Germinal center (tissue), 1 donor: ENCODE data around the gene PGAM1.
"Not testable (repeated sequence)": the region's sequence is repeated elsewhere in the genome, so short reads cannot be mapped to it uniquely, and the experiment has no call there.

Experiments used
- DNase-seq: peaks from one replicate; pipeline ENCODE4 v3.0.0; 2012; ENCODE audit warnings: mixed read lengths, low spot score

Gene PGAM1

GRCh38 chr10:97425964-97426775 lies at the start of gene PGAM1:
PGAM1 (plus strand) TSS chr10:97426191; CDS start chr10:97426308, 117 bp downstream.
- DNase-seq = peak; percentile 100

GRCh38 chr10:97376413-97376812 lies 49.6 kb upstream of the PGAM1 start:
- no peak for DNase-seq

- DNase-seq = no peak
These were observed 46.8 kb upstream of the PGAM1 start for GRCh38 chr10:97378933-97379921.

- no peak for DNase-seq
These were observed 45.5 kb upstream of the PGAM1 start for GRCh38 chr10:97380516-97380915.

GRCh38 chr10:97381626-97382025 lies 44.4 kb upstream of the PGAM1 start:
- DNase-seq = no peak

GRCh38 chr10:97383159-97383558 lies 42.8 kb upstream of the PGAM1 start:
- no peak for DNase-seq

- no peak for DNase-seq
These were observed 41.8 kb upstream of the PGAM1 start for GRCh38 chr10:97384156-97384555.

- DNase-seq = no peak
These were observed 41.4 kb upstream of the PGAM1 start for GRCh38 chr10:97384641-97385040.

- DNase-seq = no peak
These were observed 40.4 kb upstream of the PGAM1 start for GRCh38 chr10:97385565-97385964.

- DNase-seq = no peak
These were observed 37.8 kb upstream of the PGAM1 start for GRCh38 chr10:97388152-97388551.

GRCh38 chr10:97390091-97390490 lies 35.9 kb upstream of the PGAM1 start:
- DNase-seq = no peak

GRCh38 chr10:97393034-97393573 lies 32.9 kb upstream of the PGAM1 start:
- no peak for DNase-seq

- DNase-seq = no peak
These were observed 29.9 kb upstream of the PGAM1 start for GRCh38 chr10:97396056-97396455.

- peak; percentile 49 for DNase-seq
These were observed 26.0 kb upstream of the PGAM1 start for GRCh38 chr10:97399843-97400545.

- DNase-seq = peak; percentile 96
These were observed 25.1 kb upstream of the PGAM1 start, which contains the start of gene RRP12 for GRCh38 chr10:97400665-97401454. RRP12 (minus strand) TSS chr10:97401340; CDS start chr10:97401231, 109 bp downstream.

GRCh38 chr10:97401455-97401919 lies 24.5 kb upstream of the PGAM1 start:
- DNase-seq = no peak

GRCh38 chr10:97404044-97404443 lies 21.9 kb upstream of the PGAM1 start:
- no peak for DNase-seq

- DNase-seq = no peak
These were observed 19.9 kb upstream of the PGAM1 start for GRCh38 chr10:97406064-97406463.

- DNase-seq = not testable (repeated sequence)
These were observed 19.5 kb upstream of the PGAM1 start for GRCh38 chr10:97406483-97406882.

- DNase-seq = peak; percentile 81
These were observed 18.6 kb upstream of the PGAM1 start for GRCh38 chr10:97407211-97407951.
